IMR-90 (cell line): ENCODE results near the gene FAM20C. TPM values are rescaled to one million over a fixed set of nuclear protein-coding genes. Genes with fewer than 3 reads are reported as not detected.

Experiments used
- ATAC-seq: fragments of 200-7000 bp; cut with Tn5 transposase; 2 replicates; pipeline ENCODE4 v1.9.1; 2020; ENCODE audit warnings: low read depth, mild to moderate bottlenecking, moderate library complexity
- BruUV-seq: library from RNA; stranded (reverse); fragments of 400-500 nt; replicated peaks from 2 replicates; lab custom pipeline; 2021; lab: Mats Ljungman, UMichigan
- CTCF ChIA-PET: fragments of 300-600 bp; formaldehyde crosslinking; extraction: SDS; loops from one replicate; lab custom pipeline; 2021; ENCODE audit warnings: antibody characterized with exemption; lab: Yijun Ruan, JAX
- POLR2A ChIA-PET: fragments of 300-600 bp; sonication (Branson Sonifier 250); formaldehyde crosslinking; loops from one replicate; lab custom pipeline; 2022; ENCODE audit warnings: antibody characterized with exemption; ENCODE audit not compliant: unreplicated experiment; lab: Charles Lee
- DNase-seq: peaks from one replicate; pipeline ENCODE4 v3.0.0; 2013
- H2AFZ ChIP-seq: replicated peaks from 2 replicates; pipeline ENCODE3; 2013; ENCODE audit warnings: low read length, mild to moderate bottlenecking; ENCODE audit not compliant: poor library complexity
- H2AK5ac ChIP-seq: 2 replicates; pipeline ENCODE4 v1.6.1; 2013; ENCODE audit warnings: low read depth, low read length, inconsistent platforms
- H2AK9ac ChIP-seq: replicated peaks from 2 replicates; pipeline ENCODE3; 2013; ENCODE audit warnings: mild to moderate bottlenecking, low read depth, low read length, moderate library complexity; ENCODE audit not compliant: poor library complexity
- H2BK120ac ChIP-seq: 2 replicates; pipeline ENCODE4 v1.6.1; 2013; ENCODE audit warnings: low read depth, low read length, inconsistent platforms
- H2BK15ac ChIP-seq: 3 replicates; pipeline ENCODE4 v1.6.1; 2013; ENCODE audit warnings: low read depth, low read length, inconsistent platforms
- H2BK20ac ChIP-seq: 2 replicates; pipeline ENCODE4 v1.6.1; 2013; ENCODE audit warnings: low read depth, mild to moderate bottlenecking, inconsistent platforms, low read length, moderate library complexity
- H2BK5ac ChIP-seq: 2 replicates; pipeline ENCODE4 v1.6.1; 2013; ENCODE audit warnings: mild to moderate bottlenecking, low read depth, low read length, inconsistent platforms; ENCODE audit not compliant: poor library complexity, severe bottlenecking
- H3K14ac ChIP-seq: replicated peaks from 2 replicates; pipeline ENCODE4 v1.6.1; 2013; ENCODE audit warnings: low read depth, low read length, inconsistent platforms
- H3K18ac ChIP-seq: 2 replicates; pipeline ENCODE4 v1.6.1; 2013; ENCODE audit warnings: low read depth, low read length, control low read depth
- H3K23ac ChIP-seq: 2 replicates; pipeline ENCODE4 v1.6.1; 2013; ENCODE audit warnings: low read depth, low read length, inconsistent platforms
- H3K27ac ChIP-seq: 2 replicates; pipeline ENCODE4 v1.5.1; 2013; ENCODE audit warnings: mild to moderate bottlenecking, control low read depth, low read length; ENCODE audit not compliant: insufficient read depth
- H3K27me3 ChIP-seq: 2 replicates; pipeline ENCODE4 v1.6.1; 2013; ENCODE audit warnings: low read length; ENCODE audit not compliant: control insufficient read depth, insufficient read depth
- H3K36me3 ChIP-seq: 2 replicates; pipeline ENCODE4 v1.6.1; 2013; ENCODE audit warnings: low read length, mixed read lengths; ENCODE audit not compliant: control insufficient read depth, insufficient read depth
- H3K4ac ChIP-seq: 2 replicates; pipeline ENCODE4 v1.6.1; 2013; ENCODE audit warnings: low read depth, low read length, inconsistent platforms
- H3K4me1 ChIP-seq: 2 replicates; pipeline ENCODE4 v1.6.1; 2013; ENCODE audit warnings: low read length, mixed read lengths; ENCODE audit not compliant: control insufficient read depth, insufficient read depth
- H3K4me2 ChIP-seq: 2 replicates; pipeline ENCODE4 v1.6.1; 2013; ENCODE audit warnings: low read depth, mild to moderate bottlenecking, control low read depth, low read length, moderate library complexity
- H3K4me3 ChIP-seq: 2 replicates; pipeline ENCODE4 v1.5.1; 2013; ENCODE audit warnings: low read depth, mild to moderate bottlenecking, control low read depth, low read length, moderate library complexity; ENCODE audit not compliant: insufficient read depth
- H3K56ac ChIP-seq: 2 replicates; pipeline ENCODE4 v1.6.1; 2013; ENCODE audit warnings: low read length, inconsistent platforms; ENCODE audit not compliant: insufficient read depth; ENCODE audit errors: extremely low read depth
- H3K79me1 ChIP-seq, 2 experiments: 2 replicates each; pipeline ENCODE4 v1.6.1; 2013; ENCODE audit warnings: low read length in 2 of 2, inconsistent platforms in 1 of 2, low read depth in 1 of 2
- H3K9ac ChIP-seq: 2 replicates; pipeline ENCODE4 v1.6.1; 2013; ENCODE audit warnings: low read depth, low read length, control low read depth
- H3K9me1 ChIP-seq: 2 replicates; pipeline ENCODE4 v1.6.1; 2013; ENCODE audit warnings: low read length, inconsistent platforms; ENCODE audit not compliant: insufficient read depth
- H3K9me3 ChIP-seq: 2 replicates; pipeline ENCODE4 v1.6.1; 2013; ENCODE audit warnings: low read length; ENCODE audit not compliant: control insufficient read depth, insufficient read depth
- H4K20me1 ChIP-seq: 2 replicates; pipeline ENCODE4 v1.6.1; 2013; ENCODE audit warnings: low read length, inconsistent platforms; ENCODE audit not compliant: insufficient read depth
- H4K5ac ChIP-seq: 2 replicates; pipeline ENCODE4 v1.6.1; 2013; ENCODE audit warnings: mild to moderate bottlenecking, low read depth, low read length, control low read depth
- H4K8ac ChIP-seq, 2 experiments: 2 replicates each; pipeline ENCODE4 v1.6.1; 2013; ENCODE audit warnings: low read depth in 2 of 2, low read length in 2 of 2, control low read depth in 1 of 2, inconsistent platforms in 1 of 2
- H4K91ac ChIP-seq: 2 replicates; pipeline ENCODE4 v1.6.1; 2013; ENCODE audit warnings: low read depth, low read length, inconsistent platforms; ENCODE audit not compliant: insufficient read depth
- BHLHE40 ChIP-seq: fragments of 150-350 bp; IDR thresholded peaks from 2 replicates; pipeline ENCODE4 v1.6.1; 2016; ENCODE audit warnings: mild to moderate bottlenecking, low read depth, low read length
- CHD1 ChIP-seq: IDR thresholded peaks from 2 replicates; pipeline ENCODE4 v1.6.1; 2012; ENCODE audit warnings: low read depth, low read length, improper control_type of control experiment
- ELK1 ChIP-seq: fragments of 150-350 bp; IDR thresholded peaks from 2 replicates; pipeline ENCODE4 v1.6.1; 2016; ENCODE audit warnings: low read depth, mild to moderate bottlenecking, low read length, moderate library complexity, borderline replicate concordance
- FOS ChIP-seq: fragments of 150-350 bp; IDR thresholded peaks from 2 replicates; pipeline ENCODE4 v1.6.1; 2016; ENCODE audit warnings: low read depth, low read length
- MAZ ChIP-seq: IDR thresholded peaks from 2 replicates; pipeline ENCODE4 v1.6.1; 2012; ENCODE audit warnings: low read depth, mild to moderate bottlenecking, low read length, improper control_type of control experiment, moderate library complexity, borderline replicate concordance
- NFE2L2 ChIP-seq: fragments of 150-350 bp; IDR thresholded peaks from 2 replicates; pipeline ENCODE4 v1.6.1; 2016; ENCODE audit warnings: low read depth, mild to moderate bottlenecking, low read length
- RAD21 ChIP-seq: IDR thresholded peaks from 2 replicates; pipeline ENCODE4 v1.6.1; 2012; ENCODE audit warnings: low read length, improper control_type of control experiment
- RCOR1 ChIP-seq: IDR thresholded peaks from 2 replicates; pipeline ENCODE4 v1.6.1; 2012; ENCODE audit warnings: mild to moderate bottlenecking, low read length, improper control_type of control experiment; ENCODE audit not compliant: insufficient replicate concordance
- RFX5 ChIP-seq: IDR thresholded peaks from 2 replicates; pipeline ENCODE4 v1.8.0; 2012; ENCODE audit warnings: low read depth, mild to moderate bottlenecking, low read length, moderate library complexity
- WGBS, 2 experiments: methylation state at CpG; one replicate each; pipeline versions ENCODE4 v1.1.5 to v1.1.7; 2013; ENCODE audit warnings: missing lambda C conversion rate in 2 of 2; ENCODE audit not compliant: insufficient read length in 1 of 2; ENCODE audit errors: extremely low coverage in 2 of 2; 5-methylcytosine and 5-hydroxymethylcytosine counted together
- dilution Hi-C: fragments of 300-500 bp; cut with HindIII; formaldehyde crosslinking; loops from one replicate; pipeline ENCODE4 v1.14.3; 2018; ENCODE audit warnings: low sequenced_read_pairs; ENCODE audit not compliant: unreplicated experiment
- in situ Hi-C: fragments of 300-500 bp; cut with MboI; formaldehyde crosslinking; loops from 3 replicates; pipeline ENCODE4 v1.14.3; 2019; ENCODE audit warnings: low sequenced_read_pairs, inconsistent platforms, mixed read lengths
- intact Hi-C: fragments of 100-400 bp; cut with micrococcal nuclease; formaldehyde crosslinking; loops from 2 replicates; pipeline ENCODE4 v1.10.0; 2022
- polyA plus RNA-seq, 3 experiments: library from polyadenylated mRNA; depleted of rRNA; stranded (reverse); fragments of >200 nt; gene quantifications; 2 replicates each; pipeline ENCODE4 v1.2.3, GENCODE V29; 2012; ENCODE audit warnings: low replicate concordance in 1 of 3
- total RNA-seq: library from RNA; depleted of rRNA; stranded (reverse); fragments of >200 nt; gene quantifications from 2 replicates; pipeline ENCODE4 v1.2.3, GENCODE V29; 2012
- TF ChIP-seq, protein P1 (sequence below): fragments of 150-350 bp; IDR thresholded peaks from 2 replicates; pipeline ENCODE4 v1.6.1; 2017; ENCODE audit warnings: mild to moderate bottlenecking, antibody characterized with exemption, low read length, low read depth
- TF ChIP-seq, protein P2 (sequence below): conservative IDR thresholded peaks from 2 replicates; pipeline ENCODE4 v1.5.1; 2012; ENCODE audit warnings: mild to moderate bottlenecking, low read depth, low read length, improper control_type of control experiment

The FAM20C gene
- total and polyA plus RNA-seq, 2 of the 4 experiments (the other 2 are of a cell fraction), result 7.7 to 36.6 TPM

DNA sequence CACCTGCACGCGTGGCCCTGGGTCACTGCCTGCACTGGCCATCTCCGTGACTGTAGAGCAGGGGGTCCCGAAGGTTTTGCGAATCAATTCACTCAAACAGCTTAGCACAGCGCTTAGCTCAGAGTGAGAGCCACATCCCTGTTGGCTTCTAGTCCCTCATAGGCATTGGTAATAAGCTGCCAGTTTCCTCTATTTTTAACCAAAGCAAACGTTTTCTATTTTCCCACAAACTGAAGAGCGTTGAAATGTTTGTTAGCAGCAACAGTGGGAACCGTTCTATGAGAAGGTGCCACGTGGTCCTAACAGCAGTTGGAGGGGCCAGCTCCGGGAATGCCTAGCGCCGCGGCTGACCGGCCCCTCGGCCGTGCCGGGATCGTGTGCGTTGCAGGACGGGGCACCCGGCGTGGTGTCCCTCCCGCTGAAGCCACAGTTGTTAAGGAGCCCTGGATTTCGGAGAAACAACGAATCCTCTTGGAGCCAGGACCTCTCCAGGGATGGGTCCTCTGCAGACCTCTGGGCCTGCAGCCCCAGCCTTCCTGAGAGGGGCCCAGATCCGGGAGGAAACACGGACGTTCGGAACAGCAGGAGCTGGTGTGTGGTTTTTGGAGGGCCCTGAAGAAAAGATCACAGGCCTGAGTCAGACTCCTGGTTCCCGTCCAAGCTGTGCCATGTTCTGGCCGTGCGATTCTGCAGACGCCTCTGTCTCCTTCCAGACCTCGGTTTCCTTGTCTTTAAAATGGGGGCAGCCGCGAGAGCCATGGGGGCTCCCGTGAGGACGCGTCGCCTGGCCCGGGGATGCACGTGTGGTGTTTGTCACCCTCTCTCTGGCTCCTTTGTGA is 40.3 kb downstream of the FAM20C start:
- peak overlapping the region; percentile 9 for H2AFZ ChIP-seq
- H2AK9ac ChIP-seq, result peak overlapping the region; percentile 100
- H3K4me2 ChIP-seq, result 0 out of 2 replicates have a peak overlapping the region, but pooled peaks have one; percentile 21
- H3K4me3 ChIP-seq, result no peak overlapping the region
- peaks cover 23% of the 10 kb centered on the region for H4K20me1 ChIP-seq
- WGBS, 2 experiments, result 74% methylated on average over 28 of the region's 43 CpGs; no CpG with 5 or more reads in 1 of the 2 experiments
- H3K9ac ChIP-seq, result peak overlapping the region; percentile 57
- peak overlapping the region; percentile 100 for H2AK5ac ChIP-seq
- H3K4me1 ChIP-seq, result peaks cover 73% of the 10 kb centered on the region
- ATAC-seq, result no peak
- peak overlapping the region; percentile 93 for H3K23ac ChIP-seq
- peaks cover 35% of the 10 kb centered on the region for H3K36me3 ChIP-seq
- no peaks in the 10 kb centered on the region for H3K9me3 ChIP-seq
- in situ Hi-C loops (no loop called here), dilution Hi-C loops (no loop called here), intact Hi-C loops (no loop called here)
- peak overlapping the region; percentile 99 for H4K5ac ChIP-seq
- peak overlapping the region; percentile 98 for H2BK120ac ChIP-seq
- H4K91ac ChIP-seq, result peak overlapping the region; percentile 96
- peak overlapping the region; percentile 97 for H3K18ac ChIP-seq
- TF ChIP-seq CHD1, result no peak
- TF ChIP-seq, protein P1, sequence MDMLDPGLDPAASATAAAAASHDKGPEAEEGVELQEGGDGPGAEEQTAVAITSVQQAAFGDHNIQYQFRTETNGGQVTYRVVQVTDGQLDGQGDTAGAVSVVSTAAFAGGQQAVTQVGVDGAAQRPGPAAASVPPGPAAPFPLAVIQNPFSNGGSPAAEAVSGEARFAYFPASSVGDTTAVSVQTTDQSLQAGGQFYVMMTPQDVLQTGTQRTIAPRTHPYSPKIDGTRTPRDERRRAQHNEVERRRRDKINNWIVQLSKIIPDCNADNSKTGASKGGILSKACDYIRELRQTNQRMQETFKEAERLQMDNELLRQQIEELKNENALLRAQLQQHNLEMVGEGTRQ, result no peak
- TF ChIP-seq, protein P2, sequence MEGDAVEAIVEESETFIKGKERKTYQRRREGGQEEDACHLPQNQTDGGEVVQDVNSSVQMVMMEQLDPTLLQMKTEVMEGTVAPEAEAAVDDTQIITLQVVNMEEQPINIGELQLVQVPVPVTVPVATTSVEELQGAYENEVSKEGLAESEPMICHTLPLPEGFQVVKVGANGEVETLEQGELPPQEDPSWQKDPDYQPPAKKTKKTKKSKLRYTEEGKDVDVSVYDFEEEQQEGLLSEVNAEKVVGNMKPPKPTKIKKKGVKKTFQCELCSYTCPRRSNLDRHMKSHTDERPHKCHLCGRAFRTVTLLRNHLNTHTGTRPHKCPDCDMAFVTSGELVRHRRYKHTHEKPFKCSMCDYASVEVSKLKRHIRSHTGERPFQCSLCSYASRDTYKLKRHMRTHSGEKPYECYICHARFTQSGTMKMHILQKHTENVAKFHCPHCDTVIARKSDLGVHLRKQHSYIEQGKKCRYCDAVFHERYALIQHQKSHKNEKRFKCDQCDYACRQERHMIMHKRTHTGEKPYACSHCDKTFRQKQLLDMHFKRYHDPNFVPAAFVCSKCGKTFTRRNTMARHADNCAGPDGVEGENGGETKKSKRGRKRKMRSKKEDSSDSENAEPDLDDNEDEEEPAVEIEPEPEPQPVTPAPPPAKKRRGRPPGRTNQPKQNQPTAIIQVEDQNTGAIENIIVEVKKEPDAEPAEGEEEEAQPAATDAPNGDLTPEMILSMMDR, result no peak
- TF ChIP-seq RFX5, result no peak
- TF ChIP-seq RAD21, result no peak
- TF ChIP-seq RCOR1, result peak; percentile 85
- TF ChIP-seq BHLHE40, result peak; percentile 22; the same call in 1 of the 2 replicates
- no peak for TF ChIP-seq NFE2L2
- 0 out of 2 replicates have a peak, but pooled peaks have one; percentile 1 for TF ChIP-seq FOS
- no peak for TF ChIP-seq ELK1
- TF ChIP-seq MAZ, result peak; percentile 14; the same call in 1 of the 2 replicates
- H3K27me3 ChIP-seq, result no peaks in the 10 kb centered on the region
- peaks cover 53 to 86% of the 10 kb centered on the region in 2 experiments for H3K79me1 ChIP-seq
- peak overlapping the region; percentile 84; the same call in 2 of the 3 replicates for H2BK15ac ChIP-seq
- BruUV-seq, result no TSS peak
- peak overlapping the region; percentile 98 for H3K4ac ChIP-seq
- H2BK5ac ChIP-seq, result peak overlapping the region; percentile 96
- peak; percentile 76 for DNase-seq
- H3K14ac ChIP-seq, result peak overlapping the region; percentile 72
- peak overlapping the region; percentile 76 for H3K56ac ChIP-seq
- peaks cover 41% of the 10 kb centered on the region for H3K9me1 ChIP-seq
- H4K8ac ChIP-seq, result peak overlapping the region; percentile 72 to 87
- CTCF ChIA-PET, result no interaction called here
- POLR2A ChIA-PET, result no interaction called here
- peak overlapping the region; percentile 96 for H3K27ac ChIP-seq
- H2BK20ac ChIP-seq, result peak overlapping the region; percentile 95
